ENCODE measurements around the gene PRR19. TPM values are rescaled to one million over a fixed set of nuclear protein-coding genes. Genes with fewer than 3 reads are reported as not detected.

The PRR19 gene
- total and polyA plus RNA-seq, 4 donors = 0.23 to 1.0 (median 0.77) TPM

DNA sequence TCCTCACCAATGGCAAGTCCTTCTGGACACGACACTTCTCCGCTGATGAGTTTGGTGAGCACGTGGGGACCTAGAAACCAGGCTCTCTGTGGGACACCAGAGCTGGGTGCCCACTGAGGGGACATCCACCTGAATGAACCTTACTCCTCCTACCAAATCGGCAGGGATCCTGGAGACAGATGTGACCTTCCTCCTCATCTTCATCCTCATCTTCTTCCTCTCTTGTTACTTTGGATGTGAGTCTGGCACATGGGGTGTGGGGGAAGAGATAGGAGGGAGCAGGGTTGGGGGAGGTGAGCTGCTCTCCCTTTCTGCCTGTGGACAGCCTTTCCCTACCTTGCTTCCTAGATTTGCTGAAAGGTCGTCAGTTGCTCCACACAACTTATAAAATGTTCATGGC is 13.1 kb downstream of the PRR19 start:
- Histone ChIP-seq H3K4me1 (ENCODE audit: control insufficient read depth in 5 of 5, insufficient read depth in 5 of 5, low read length in 5 of 5) (peaks cover 0 to 7% (median 4%) of the 10 kb centered on the region in 5 donors), H3K27ac (ENCODE audit: low read depth in 1 of 2, low read length in 1 of 2) (no peak overlapping the region), H3K9ac (ENCODE audit: insufficient read depth in 1 of 2, low read length in 2 of 2) (no peak overlapping the region), H3K4me3 (no peak overlapping the region), H3K9me3 (ENCODE audit: control insufficient read depth in 4 of 4, insufficient read depth in 3 of 4, low read length in 3 of 4) (no peaks in the 10 kb centered on the region), H3K36me3 (ENCODE audit: control insufficient read depth in 4 of 4, insufficient read depth in 4 of 4, low read length in 4 of 4) (no peaks in the 10 kb centered on the region), H3K27me3 (ENCODE audit: control insufficient read depth in 3 of 3, insufficient read depth in 3 of 3, low read length in 2 of 3) (peaks cover 0 to 20% (median 7%) of the 10 kb centered on the region in 3 donors)
- TF ChIP-seq, protein P1, sequence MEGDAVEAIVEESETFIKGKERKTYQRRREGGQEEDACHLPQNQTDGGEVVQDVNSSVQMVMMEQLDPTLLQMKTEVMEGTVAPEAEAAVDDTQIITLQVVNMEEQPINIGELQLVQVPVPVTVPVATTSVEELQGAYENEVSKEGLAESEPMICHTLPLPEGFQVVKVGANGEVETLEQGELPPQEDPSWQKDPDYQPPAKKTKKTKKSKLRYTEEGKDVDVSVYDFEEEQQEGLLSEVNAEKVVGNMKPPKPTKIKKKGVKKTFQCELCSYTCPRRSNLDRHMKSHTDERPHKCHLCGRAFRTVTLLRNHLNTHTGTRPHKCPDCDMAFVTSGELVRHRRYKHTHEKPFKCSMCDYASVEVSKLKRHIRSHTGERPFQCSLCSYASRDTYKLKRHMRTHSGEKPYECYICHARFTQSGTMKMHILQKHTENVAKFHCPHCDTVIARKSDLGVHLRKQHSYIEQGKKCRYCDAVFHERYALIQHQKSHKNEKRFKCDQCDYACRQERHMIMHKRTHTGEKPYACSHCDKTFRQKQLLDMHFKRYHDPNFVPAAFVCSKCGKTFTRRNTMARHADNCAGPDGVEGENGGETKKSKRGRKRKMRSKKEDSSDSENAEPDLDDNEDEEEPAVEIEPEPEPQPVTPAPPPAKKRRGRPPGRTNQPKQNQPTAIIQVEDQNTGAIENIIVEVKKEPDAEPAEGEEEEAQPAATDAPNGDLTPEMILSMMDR (IDR thresholded peaks at IDR 0.05; ENCODE audit: control extremely low read depth, extremely low read depth) = no peak
- DNase-seq = no peak
- 75 to 86% methylated on average over 5 of the region's 5 CpGs for WGBS, 2 donors
- ATAC-seq (ENCODE audit: insufficient read depth, low FRiP score) = no peak

DNA sequence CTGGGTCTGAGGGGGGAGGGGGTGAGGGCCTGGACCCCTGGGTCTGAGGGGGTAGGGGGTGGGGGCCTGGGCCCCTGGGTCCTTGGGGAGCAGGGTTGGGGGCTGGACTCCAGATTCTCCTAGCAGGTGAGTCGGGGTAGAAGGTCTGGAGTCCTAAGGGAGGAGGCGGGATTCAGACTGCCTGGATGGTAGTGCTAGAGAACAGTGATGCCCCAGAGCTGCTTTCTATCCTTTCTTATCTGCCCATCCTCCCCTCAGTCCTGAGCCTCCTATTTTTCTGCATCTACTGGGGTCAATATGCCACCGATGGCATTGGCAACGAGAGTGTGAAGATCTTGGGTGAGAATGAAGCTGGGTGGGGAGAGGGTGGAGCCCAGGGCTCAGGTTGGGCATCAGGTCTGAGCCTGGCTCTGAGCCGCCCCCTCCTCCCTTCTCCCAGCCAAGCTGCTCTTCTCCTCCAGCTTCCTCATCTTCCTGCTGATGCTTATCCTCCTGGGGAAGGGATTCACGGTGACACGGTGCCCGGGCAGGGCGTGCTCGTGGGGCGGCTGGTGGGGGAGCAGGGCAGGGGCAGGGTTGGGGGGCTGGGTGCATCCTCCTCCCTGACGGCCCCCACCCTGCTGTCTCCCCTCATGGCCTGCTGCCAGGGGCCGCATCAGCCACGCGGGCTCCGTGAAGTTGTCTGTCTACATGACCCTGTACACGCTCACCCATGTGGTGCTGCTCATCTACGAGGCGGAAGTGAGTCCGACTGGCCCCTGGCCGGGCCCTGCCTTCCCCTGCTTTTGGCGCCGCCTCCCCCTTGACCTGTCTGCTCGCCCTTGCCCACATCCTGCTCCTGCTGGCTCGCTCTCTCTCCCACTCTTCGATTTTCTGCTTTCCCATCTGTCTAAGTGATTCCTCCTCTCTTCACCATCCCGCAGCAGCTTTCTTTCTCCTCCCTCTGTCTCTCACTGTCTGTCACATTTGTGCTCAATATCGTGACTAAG is 14.6 kb downstream of the PRR19 start:
- H3K36me3 ChIP-seq (ENCODE audit: control insufficient read depth in 4 of 4, insufficient read depth in 4 of 4, low read length in 4 of 4) = no peaks in the 10 kb centered on the region
- H3K27ac ChIP-seq (ENCODE audit: low read depth in 1 of 2, low read length in 1 of 2) = no peak overlapping the region
- no peak for DNase-seq
- no peaks in the 10 kb centered on the region for H3K9me3 ChIP-seq (ENCODE audit: control insufficient read depth in 4 of 4, insufficient read depth in 3 of 4, low read length in 3 of 4)
- no peak overlapping the region for H3K9ac ChIP-seq (ENCODE audit: insufficient read depth in 1 of 2, low read length in 2 of 2)
- no peak overlapping the region for H3K4me3 ChIP-seq
- TF ChIP-seq, protein P1 (IDR thresholded peaks at IDR 0.05; ENCODE audit: control extremely low read depth, extremely low read depth) = no peak
- ATAC-seq (ENCODE audit: insufficient read depth, low FRiP score) = no peak
- peaks cover 0 to 7% (median 4%) of the 10 kb centered on the region in 5 donors for H3K4me1 ChIP-seq (ENCODE audit: control insufficient read depth in 5 of 5, insufficient read depth in 5 of 5, low read length in 5 of 5)
- whole genome bisulfite sequencing, 2 donors = 23 to 25% methylated on average over 27 to 28 of the region's 28 CpGs
- H3K27me3 ChIP-seq (ENCODE audit: control insufficient read depth in 3 of 3, insufficient read depth in 3 of 3, low read length in 2 of 3) = peaks cover 0 to 20% (median 7%) of the 10 kb centered on the region in 3 donors

DNA sequence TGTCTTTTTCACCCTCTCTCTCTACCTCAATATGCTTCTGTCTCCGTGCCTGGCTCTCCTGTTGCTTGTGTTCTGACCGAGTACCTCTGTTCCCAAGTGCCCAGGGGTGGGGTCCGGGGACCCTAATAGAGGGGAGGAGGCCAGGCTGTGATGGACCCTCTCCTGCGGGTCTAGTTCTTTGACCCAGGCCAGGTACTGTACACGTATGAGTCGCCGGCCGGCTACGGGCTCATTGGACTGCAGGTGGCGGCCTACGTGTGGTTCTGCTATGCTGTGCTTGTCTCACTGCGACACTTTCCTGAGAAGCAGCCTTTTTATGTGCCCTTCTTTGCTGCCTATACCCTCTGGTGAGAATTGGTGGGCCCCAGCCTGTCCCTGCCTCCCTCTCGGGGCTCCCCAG is 15.6 kb downstream of the PRR19 start:
- no peaks in the 10 kb centered on the region for H3K36me3 ChIP-seq (ENCODE audit: control insufficient read depth in 4 of 4, insufficient read depth in 4 of 4, low read length in 4 of 4)
- no peak for DNase-seq
- H3K9ac ChIP-seq (ENCODE audit: insufficient read depth in 1 of 2, low read length in 2 of 2) = no peak overlapping the region
- H3K27ac ChIP-seq (ENCODE audit: low read depth in 1 of 2, low read length in 1 of 2) = no peak overlapping the region
- ATAC-seq (ENCODE audit: insufficient read depth, low FRiP score) = no peak
- no peaks in the 10 kb centered on the region for H3K9me3 ChIP-seq (ENCODE audit: control insufficient read depth in 4 of 4, insufficient read depth in 3 of 4, low read length in 3 of 4)
- 91 to 93% methylated on average over 13 of the region's 13 CpGs for WGBS, 2 donors
- peaks cover 0 to 7% (median 4%) of the 10 kb centered on the region in 5 donors for H3K4me1 ChIP-seq (ENCODE audit: control insufficient read depth in 5 of 5, insufficient read depth in 5 of 5, low read length in 5 of 5)
- TF ChIP-seq, protein P1 (IDR thresholded peaks at IDR 0.05; ENCODE audit: control extremely low read depth, extremely low read depth) = no peak
- H3K4me3 ChIP-seq = no peak overlapping the region
- H3K27me3 ChIP-seq (ENCODE audit: control insufficient read depth in 3 of 3, insufficient read depth in 3 of 3, low read length in 2 of 3) = peaks cover 0 to 24% (median 12%) of the 10 kb centered on the region in 3 donors
